ENCODE measurements around the gene EBP. TPM values are rescaled to one million over a fixed set of nuclear protein-coding genes. Genes with fewer than 3 reads are reported as not detected.
"Not testable (repeated sequence)": the region's sequence is repeated elsewhere in the genome, so short reads cannot be mapped to it uniquely, and the experiment has no call there.

Gene EBP
- total RNA-seq, 1 donor = 171 TPM

- no peak for DNase-seq (ENCODE audit: low read depth in 2 of 3, low spot score in 2 of 3)
Observed at GRCh38 chrX:48492293-48492910, 29.2 kb upstream of the EBP start.

GRCh38 chrX:48493890-48494364, 27.7 kb upstream of the EBP start:
- peak in 1 of 3 donors; percentile 16 for DNase-seq (ENCODE audit: low read depth in 2 of 3, low spot score in 2 of 3)

- no peak for DNase-seq (ENCODE audit: low read depth in 2 of 3, low spot score in 2 of 3)
Observed at GRCh38 chrX:48496660-48497059, 24.9 kb upstream of the EBP start.

GRCh38 chrX:48497871-48498270, 23.7 kb upstream of the EBP start:
- no peak for DNase-seq (ENCODE audit: low read depth in 2 of 3, low spot score in 2 of 3)

GRCh38 chrX:48498374-48498809, 23.2 kb upstream of the EBP start:
- DNase-seq (ENCODE audit: low read depth in 2 of 3, low spot score in 2 of 3) = no peak

- no peak for DNase-seq (ENCODE audit: low read depth in 2 of 3, low spot score in 2 of 3)
Observed at GRCh38 chrX:48504261-48504660, 17.3 kb upstream of the EBP start.

- no peak for DNase-seq (ENCODE audit: low read depth in 2 of 3, low spot score in 2 of 3)
Observed at GRCh38 chrX:48505481-48505880, 16.1 kb upstream of the EBP start.

GRCh38 chrX:48507246-48507645, 14.4 kb upstream of the EBP start:
- DNase-seq (ENCODE audit: low read depth in 2 of 3, low spot score in 2 of 3) = no peak

GRCh38 chrX:48508400-48509244, 13.0 kb upstream of the EBP start, which contains the start of gene PORCN:
PORCN (plus strand) TSS chrX:48508992; CDS start chrX:48509821, 829 bp downstream.
- peak in 2 of 3 donors; percentile 67 to 77 for DNase-seq (ENCODE audit: low read depth in 2 of 3, low spot score in 2 of 3)

- no peak for DNase-seq (ENCODE audit: low read depth in 2 of 3, low spot score in 2 of 3)
Observed at GRCh38 chrX:48509245-48509590, 12.4 kb upstream of the EBP start.

- no peak for DNase-seq (ENCODE audit: low read depth in 2 of 3, low spot score in 2 of 3)
Observed at GRCh38 chrX:48509619-48510018, 12.0 kb upstream of the EBP start.

GRCh38 chrX:48511560-48511959, 10.0 kb upstream of the EBP start:
- DNase-seq (ENCODE audit: low read depth in 2 of 3, low spot score in 2 of 3) = no peak

GRCh38 chrX:48512371-48512935, 9.2 kb upstream of the EBP start:
- DNase-seq (ENCODE audit: low read depth in 2 of 3, low spot score in 2 of 3) = no peak

- DNase-seq (ENCODE audit: low read depth in 2 of 3, low spot score in 2 of 3) = no peak
Observed at GRCh38 chrX:48513670-48514069, 7.9 kb upstream of the EBP start.

GRCh38 chrX:48514126-48514806, 7.3 kb upstream of the EBP start:
- no peak for DNase-seq (ENCODE audit: low read depth in 2 of 3, low spot score in 2 of 3)

- DNase-seq (ENCODE audit: low read depth in 2 of 3, low spot score in 2 of 3) = no peak
Observed at GRCh38 chrX:48514868-48515460, 6.6 kb upstream of the EBP start.

- no peak for DNase-seq (ENCODE audit: low read depth in 2 of 3, low spot score in 2 of 3)
Observed at GRCh38 chrX:48515842-48516241, 5.8 kb upstream of the EBP start.

- DNase-seq (ENCODE audit: low read depth in 2 of 3, low spot score in 2 of 3) = no peak
Observed at GRCh38 chrX:48516285-48516684, 5.3 kb upstream of the EBP start.

- no peak for DNase-seq (ENCODE audit: low read depth in 2 of 3, low spot score in 2 of 3)
Observed at GRCh38 chrX:48516987-48517386, 4.6 kb upstream of the EBP start.

- DNase-seq (ENCODE audit: low read depth in 2 of 3, low spot score in 2 of 3) = not testable (repeated sequence)
Observed at GRCh38 chrX:48519481-48519880, 2.1 kb upstream of the EBP start.

GRCh38 chrX:48520455-48520854, 1.2 kb upstream of the EBP start:
- DNase-seq (ENCODE audit: low read depth in 2 of 3, low spot score in 2 of 3) = no peak

All from hematopoietic multipotent progenitor cell (in vitro differentiated cells).